ENCODE results near the gene MAP3K6. TPM values are rescaled to one million over a fixed set of nuclear protein-coding genes. Genes with fewer than 3 reads are reported as not detected.
A peak's percentile ranks its signal among the peaks of the same experiment; 100 is the strongest.

The MAP3K6 gene
- total and polyA plus RNA-seq, 2 of the 13 experiments (the other 11 are each of a cell fraction or from before 2014, with no cell fraction given): 2.7 to 3.2 TPM

- no peak for TF ChIP-seq SNAPC4 (CRISPR knock-in tag; IDR thresholded peaks at IDR 0.05)
- TF ChIP-seq PTBP1 (IDR thresholded peaks at IDR 0.05; ENCODE audit: low read depth, low read length, poor library complexity, severe bottlenecking): peak; percentile 51
- 0 out of 2 replicates have a peak, but pooled peaks have one; percentile 36 for TF ChIP-seq ZNF512B (CRISPR knock-in tag; IDR thresholded peaks at IDR 0.05; ENCODE audit: borderline replicate concordance)
- peak; percentile 17; the same call in 1 of the 2 replicates for TF ChIP-seq SALL1 (CRISPR knock-in tag; IDR thresholded peaks at IDR 0.05)
- TF ChIP-seq ZNF414 (CRISPR knock-in tag; IDR thresholded peaks at IDR 0.05): no peak
- no peak for TF ChIP-seq REST (IDR thresholded peaks at IDR 0.05; ENCODE audit: borderline replicate concordance in 1 of 2, low read depth in 1 of 2, low read length in 2 of 2)
- TF ChIP-seq POLR2A (IDR thresholded peaks at IDR 0.05; ENCODE audit: insufficient read depth in 1 of 2, low read depth in 2 of 2, low read length in 2 of 2): peak in 1 of 2 experiments; percentile 51; a peak in 2 of 4 replicates
- TF ChIP-seq JUND (CRISPR knock-in tag; IDR thresholded peaks at IDR 0.05): peak; percentile 53; the same call in 1 of the 2 replicates
- no peak for TF ChIP-seq ESRRA (CRISPR knock-in tag; IDR thresholded peaks at IDR 0.05; ENCODE audit: low read depth)
- no peak for TF ChIP-seq ZNF597 (CRISPR knock-in tag; IDR thresholded peaks at IDR 0.05)
- TF ChIP-seq ZNF274 (CRISPR knock-in tag; IDR thresholded peaks at IDR 0.05): 0 out of 2 replicates have a peak, but pooled peaks have one; percentile 43
Measured at GRCh38 chr1:27342778-27343638, 23.8 kb downstream of the MAP3K6 start (continued).
